Stimulated activated CD8-positive, alpha-beta memory T cell treated with anti-CD3 and anti-CD28 coated beads, Interleukin-12 subunit alpha, Interleukin-12 subunit beta, amount 100 ng/mL, for 24 hours (primary cell): ENCODE results near the gene FAM83F.
"Not testable (repeated sequence)": the region's sequence is repeated elsewhere in the genome, so short reads cannot be mapped to it uniquely, and the experiment has no call there.

Experiments used
- DNase-seq: peaks from one replicate; pipeline ENCODE4 v3.0.0-alpha.2; 2020; ENCODE audit errors: extremely low read depth

FAM83F gene

GRCh38 chr22:39994566-39995392, at the start of gene FAM83F:
FAM83F (plus strand) TSS chr22:39994954; CDS start chr22:39995043, 89 bp downstream.
- DNase-seq: no peak

GRCh38 chr22:39946126-39946502, 48.6 kb upstream of the FAM83F start:
- DNase-seq: no peak

GRCh38 chr22:39946503-39947219, 48.1 kb upstream of the FAM83F start:
- DNase-seq: no peak

- DNase-seq: no peak
Measured at GRCh38 chr22:39947220-39948216, 47.2 kb upstream of the FAM83F start.

GRCh38 chr22:39949964-39950737, 44.6 kb upstream of the FAM83F start:
- no peak for DNase-seq

- DNase-seq: not testable (repeated sequence)
Measured at GRCh38 chr22:39951603-39952293, 43.0 kb upstream of the FAM83F start.

- DNase-seq: no peak
Measured at GRCh38 chr22:39952347-39952746, 42.4 kb upstream of the FAM83F start.

- no peak for DNase-seq
Measured at GRCh38 chr22:39953101-39953500, 41.7 kb upstream of the FAM83F start.

GRCh38 chr22:39954584-39955055, 40.1 kb upstream of the FAM83F start:
- no peak for DNase-seq

GRCh38 chr22:39955675-39956074, 39.1 kb upstream of the FAM83F start:
- DNase-seq: no peak

- no peak for DNase-seq
Measured at GRCh38 chr22:39956932-39957664, 37.7 kb upstream of the FAM83F start.

GRCh38 chr22:39958009-39958711, 36.6 kb upstream of the FAM83F start:
- DNase-seq: no peak

GRCh38 chr22:39958949-39959639, 35.7 kb upstream of the FAM83F start:
- no peak for DNase-seq

GRCh38 chr22:39959640-39960447, 34.9 kb upstream of the FAM83F start, which contains the start of gene TMA7B:
TMA7B (plus strand) TSS chr22:39960397; CDS start chr22:39964375, 3,978 bp downstream.
- DNase-seq: no peak

- DNase-seq: peak; percentile 47
Measured at GRCh38 chr22:39960791-39961746, 33.7 kb upstream of the FAM83F start.

- DNase-seq: no peak
Measured at GRCh38 chr22:39962071-39962470, 32.7 kb upstream of the FAM83F start.
